Stimulated activated CD4-positive, alpha-beta T cell treated with anti-CD3 and anti-CD28 coated beads, Interleukin-4, amount 100 ng/mL, for 4 hours (primary cell): ENCODE results near the gene AGPS.
"Not testable (repeated sequence)": the region's sequence is repeated elsewhere in the genome, so short reads cannot be mapped to it uniquely, and the experiment has no call there.

Source experiments
- DNase-seq, 2 experiments: peaks; one replicate each; pipeline ENCODE4 v3.0.0-alpha.2; 2020

The AGPS gene

GRCh38 chr2:177392373-177393202 lies at the start of gene AGPS:
AGPS (plus strand) TSS chr2:177392773; CDS start chr2:177392790, 17 bp downstream.
- DNase-seq, result peak; percentile 65 to 76

DNA sequence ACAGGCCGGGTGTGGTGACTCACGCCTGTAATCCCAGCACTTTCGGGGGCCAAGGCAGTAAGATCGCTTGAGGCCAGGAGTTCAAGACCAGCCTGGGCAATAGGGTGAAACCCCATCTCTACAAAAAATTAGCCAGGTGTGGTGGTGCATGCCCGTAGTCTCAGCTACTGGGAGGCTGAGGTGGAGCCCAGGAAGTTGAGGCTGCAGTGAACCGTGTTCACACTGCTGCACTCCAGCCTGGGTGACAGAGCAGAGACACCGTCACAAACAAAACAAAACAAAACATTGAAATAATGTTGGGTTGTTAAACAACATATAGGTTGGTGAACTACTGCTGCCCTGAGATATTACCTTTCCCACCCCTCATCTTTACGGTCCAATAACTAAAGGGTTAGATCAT lies 48.8 kb upstream of the AGPS start:
- no peak for DNase-seq

- DNase-seq, result no peak
Measured at GRCh38 chr2:177344316-177344715, 48.3 kb upstream of the AGPS start.

- DNase-seq, result no peak
Measured at GRCh38 chr2:177346192-177346591, 46.4 kb upstream of the AGPS start.

DNA sequence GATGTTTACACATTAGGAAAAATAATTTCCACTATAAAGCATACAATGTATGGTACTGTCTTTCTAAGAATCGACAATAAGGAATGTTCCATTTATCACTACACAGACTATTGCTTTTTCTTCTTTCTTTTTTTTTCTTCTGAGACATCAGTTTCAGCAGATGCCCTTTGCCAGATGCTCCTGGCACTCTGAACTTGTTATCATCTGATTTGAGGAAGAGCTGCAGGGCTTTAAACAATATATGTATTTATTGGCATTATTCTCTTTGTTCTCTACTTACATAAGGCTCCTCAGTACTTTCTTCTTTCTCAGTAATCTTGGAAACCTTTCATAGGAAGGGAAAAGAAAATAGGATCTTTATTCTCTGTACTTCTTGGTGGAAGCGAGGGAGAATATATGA lies 45.0 kb upstream of the AGPS start:
- DNase-seq, result no peak

GRCh38 chr2:177348118-177348654 lies 44.4 kb upstream of the AGPS start:
- DNase-seq, result no peak

GRCh38 chr2:177348733-177349693 lies 43.6 kb upstream of the AGPS start:
- DNase-seq, result no peak

DNA sequence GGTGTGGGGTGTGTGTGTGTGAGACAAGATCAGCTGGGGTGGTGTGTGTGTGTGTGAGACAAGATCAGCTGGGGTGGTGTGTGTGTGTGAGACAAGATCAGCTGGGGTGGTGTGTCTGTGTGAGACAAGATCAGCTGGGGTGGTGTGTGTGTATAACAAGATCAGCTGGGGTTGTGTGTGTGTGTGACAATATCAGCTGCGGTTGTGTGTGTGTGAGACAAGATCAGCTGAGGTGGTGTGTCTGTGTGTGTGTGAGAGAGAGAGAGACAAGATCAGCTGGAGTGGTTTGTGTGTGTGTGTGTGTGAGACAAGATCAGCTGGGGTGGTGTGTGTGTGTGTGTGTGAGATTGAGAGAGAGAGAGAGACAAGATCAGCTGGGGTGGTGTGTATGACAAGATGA lies 41.9 kb upstream of the AGPS start:
- not testable (repeated sequence) for DNase-seq

DNA sequence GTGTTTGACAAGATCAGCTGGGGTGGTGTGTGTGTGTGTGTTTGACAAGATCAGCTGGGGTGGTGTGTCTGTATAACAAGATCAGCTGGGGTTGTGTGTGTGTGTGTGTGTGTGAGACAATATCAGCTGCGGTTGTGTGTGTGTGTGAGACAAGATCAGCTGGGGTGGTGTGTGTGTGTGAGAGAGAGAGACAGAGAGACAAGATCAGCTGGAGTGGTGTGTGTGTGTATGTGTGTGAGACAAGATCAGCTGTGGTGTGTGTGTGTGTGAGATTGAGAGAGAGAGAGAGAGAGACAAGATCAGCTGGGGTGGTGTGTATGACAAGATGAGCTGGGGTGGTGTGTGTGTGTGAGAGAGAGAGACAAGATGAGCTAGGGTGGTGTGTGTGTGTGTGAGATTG lies 41.5 kb upstream of the AGPS start:
- not testable (repeated sequence) for DNase-seq

DNA sequence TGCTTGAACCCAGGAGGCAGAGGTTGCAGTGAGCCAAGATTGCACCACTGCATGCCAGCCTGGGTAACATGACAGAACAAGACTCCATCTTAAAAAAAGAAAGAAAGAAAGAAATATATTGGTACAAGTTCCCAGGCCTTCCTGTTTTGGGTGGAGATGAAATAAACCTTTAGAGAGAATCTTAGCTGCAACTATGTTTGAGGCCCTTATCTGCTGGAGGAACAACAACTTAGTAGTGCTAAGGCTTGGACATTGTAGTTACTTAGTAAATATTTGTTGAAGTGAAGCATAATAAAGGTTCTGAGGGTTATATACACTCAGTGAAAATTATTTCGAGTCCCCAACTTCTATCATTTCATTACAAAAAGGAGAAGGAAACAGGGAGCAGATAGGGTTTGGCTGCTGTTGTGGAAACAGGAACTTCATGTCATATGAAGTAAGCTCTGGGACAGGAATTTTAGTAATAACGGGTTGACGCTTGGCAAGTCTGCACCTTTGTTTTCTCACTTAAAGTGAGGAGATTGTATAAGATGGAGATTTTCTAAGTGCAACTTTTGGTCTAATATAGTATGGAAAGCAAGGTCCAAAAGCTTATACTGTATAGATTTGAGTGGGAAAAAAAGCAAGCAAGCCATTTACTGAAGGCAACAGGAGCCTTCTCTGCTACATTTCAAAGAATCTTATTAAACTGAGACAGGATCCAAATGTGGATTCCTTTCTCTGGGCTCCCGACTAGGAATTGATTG lies 40.0 kb upstream of the AGPS start:
- no peak for DNase-seq

DNA sequence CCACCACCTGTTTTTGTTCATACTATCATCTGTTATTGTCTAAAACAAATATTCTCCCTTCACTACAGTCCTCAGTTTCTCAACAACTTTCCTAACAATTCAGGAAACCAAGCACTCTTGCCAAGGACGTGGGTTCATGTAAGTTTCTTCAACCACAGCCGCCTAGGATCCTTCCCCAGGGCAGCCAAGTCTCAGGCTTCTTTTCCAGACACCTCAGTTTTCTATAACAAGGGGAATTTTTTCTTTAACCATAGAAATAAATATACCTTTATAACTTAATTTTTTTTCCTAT lies 39.4 kb upstream of the AGPS start:
- no peak for DNase-seq

DNA sequence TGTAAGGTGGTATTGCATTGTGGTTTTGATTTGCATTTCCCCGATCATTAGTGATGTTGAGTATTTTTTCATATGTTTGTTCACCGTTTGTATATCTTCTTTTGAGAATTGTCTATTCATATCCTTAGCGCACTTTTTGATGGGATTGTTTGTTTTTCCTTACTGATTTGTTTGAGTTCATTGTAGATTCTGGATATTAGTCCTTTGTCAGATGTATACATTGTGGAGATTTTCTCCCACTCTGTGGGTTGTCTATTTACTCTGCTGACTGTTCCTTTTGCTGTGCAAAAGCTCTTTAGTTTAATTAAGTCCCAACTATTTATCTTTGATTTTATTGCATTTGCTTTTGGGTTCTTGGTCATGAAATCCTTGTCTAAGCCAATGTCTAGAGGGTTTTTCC lies 38.0 kb upstream of the AGPS start:
- DNase-seq, result not testable (repeated sequence)

- DNase-seq, result no peak
Measured at GRCh38 chr2:177355874-177356273, 36.7 kb upstream of the AGPS start.

- no peak for DNase-seq
Measured at GRCh38 chr2:177359836-177360595, 32.6 kb upstream of the AGPS start.

GRCh38 chr2:177362499-177362898 lies 30.1 kb upstream of the AGPS start:
- no peak for DNase-seq

DNA sequence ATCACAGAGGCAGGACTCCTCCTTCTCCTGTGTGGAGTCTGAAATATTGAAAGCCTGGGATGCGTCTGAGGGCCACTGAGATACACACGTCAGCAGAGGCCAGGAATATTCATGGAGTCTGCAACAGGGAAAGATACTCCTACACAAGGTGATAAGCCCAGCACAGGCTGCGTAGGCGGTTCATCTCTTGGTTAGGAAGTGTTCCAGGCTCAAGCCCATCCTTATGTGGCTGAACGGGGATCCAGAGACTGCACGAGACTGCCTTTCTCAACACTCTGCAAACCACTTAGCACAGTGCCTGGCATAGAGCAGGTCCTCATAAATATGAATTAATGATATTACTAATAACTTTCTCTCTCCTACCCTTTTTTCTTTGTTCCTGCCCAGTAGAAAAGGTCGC lies 29.2 kb upstream of the AGPS start:
- no peak for DNase-seq

DNA sequence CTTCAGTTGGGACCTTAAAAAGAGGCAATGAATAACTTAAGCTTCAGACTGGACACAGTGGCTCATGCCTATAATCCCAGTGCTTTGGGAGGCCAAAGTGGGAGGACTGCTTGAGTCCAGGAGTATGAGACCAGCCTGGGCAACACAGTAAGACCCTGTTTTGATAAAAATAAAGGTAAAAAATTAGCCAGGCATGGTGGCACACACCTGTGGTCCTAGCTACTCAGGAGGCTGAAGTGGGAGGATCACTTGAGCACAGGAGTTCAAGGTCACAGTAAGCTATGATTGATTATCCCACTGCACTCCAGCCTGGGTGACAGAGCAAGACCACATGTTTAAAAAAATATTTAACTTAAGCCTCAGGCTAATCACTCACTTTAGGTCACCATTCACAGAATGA lies 26.8 kb upstream of the AGPS start:
- DNase-seq, result not testable (repeated sequence)

DNA sequence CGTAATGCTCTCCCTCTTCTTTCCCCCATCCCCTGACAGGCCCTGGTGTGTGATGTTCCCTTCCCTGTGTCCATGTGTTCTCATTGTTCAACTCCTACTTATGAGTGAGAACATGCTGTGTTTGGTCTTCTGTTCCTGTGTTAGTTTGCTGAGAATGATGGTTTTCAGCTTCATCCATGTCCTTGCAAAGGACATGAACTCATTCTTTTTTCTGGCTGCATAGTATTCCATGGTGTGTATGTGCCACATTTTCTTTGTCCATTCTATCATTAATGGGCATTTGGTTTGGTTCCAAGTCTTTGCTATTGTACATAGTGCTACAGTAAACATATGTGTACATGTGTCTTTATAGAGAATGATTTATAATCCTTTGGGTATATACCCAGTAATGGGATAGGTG lies 24.6 kb upstream of the AGPS start:
- not testable (repeated sequence) for DNase-seq

DNA sequence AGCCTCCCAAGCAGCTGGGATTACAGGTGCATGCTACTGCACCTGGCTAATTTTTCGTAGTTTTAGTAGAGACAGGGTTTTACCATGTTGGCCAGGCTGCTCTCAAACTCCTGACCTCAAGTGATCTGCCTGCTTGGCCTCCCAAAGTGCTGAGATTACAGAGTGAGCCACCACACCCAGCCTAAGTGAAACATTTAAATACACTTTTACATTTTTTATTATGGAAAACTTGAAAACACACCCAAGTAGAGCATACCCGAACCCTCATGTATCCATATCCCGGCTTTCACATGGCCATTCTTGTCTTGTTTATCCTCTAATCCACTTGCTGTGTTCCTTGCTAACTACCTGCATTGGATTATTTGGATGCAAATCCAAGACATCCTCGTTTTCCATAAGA lies 13.2 kb upstream of the AGPS start:
- DNase-seq, result no peak

DNA sequence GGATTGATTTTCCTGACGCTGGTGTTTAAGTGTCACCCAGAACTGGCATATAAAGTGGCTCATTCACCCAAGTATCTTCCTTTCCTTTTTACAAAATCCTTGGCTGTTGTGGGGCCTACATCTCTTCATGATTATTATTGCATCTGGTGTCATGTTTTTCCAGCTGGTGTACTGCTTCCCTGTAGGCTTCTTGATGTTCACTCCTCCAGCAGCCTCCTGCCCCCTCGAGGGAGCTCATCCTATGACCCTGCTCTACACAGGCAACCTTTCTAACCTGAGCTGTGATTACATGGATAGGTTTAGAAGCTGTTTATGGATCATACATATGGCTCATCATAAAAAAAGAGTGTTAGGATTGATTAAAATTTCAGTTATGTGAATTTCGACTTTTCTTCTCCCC lies 12.4 kb upstream of the AGPS start:
- DNase-seq, result no peak

DNA sequence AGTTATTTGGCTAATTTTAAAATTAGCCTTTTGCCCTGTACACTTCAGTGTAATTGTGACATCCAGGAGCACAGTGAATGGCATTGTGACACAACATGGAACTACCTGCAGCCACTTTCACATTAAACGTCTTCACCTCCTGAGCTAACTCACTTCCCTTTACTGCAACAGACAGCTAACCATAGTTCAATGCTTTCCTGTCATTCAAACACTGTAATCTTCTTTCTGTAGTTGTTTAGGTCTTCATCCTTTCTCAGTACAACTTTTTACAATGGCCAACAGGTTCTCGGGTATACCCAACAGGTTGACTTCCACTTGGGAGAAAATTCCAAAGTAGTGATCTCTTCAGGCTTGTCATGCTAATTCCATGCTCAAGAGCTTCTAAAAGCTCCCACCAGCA lies 8.6 kb upstream of the AGPS start:
- DNase-seq, result no peak

GRCh38 chr2:177385151-177385550 lies 7.4 kb upstream of the AGPS start:
- DNase-seq, result no peak
